Neural cell (in vitro differentiated cells): ENCODE measurements around the gene COX6B2. TPM values are rescaled to one million over a fixed set of nuclear protein-coding genes. Genes with fewer than 3 reads are reported as not detected.

Experiments
- H2AFZ ChIP-seq: fragments of 200-600, 300-800 bp; sonication (generic), shearing (Covaris generic); 2 replicates; pipeline ENCODE4 v1.6.0; 2014; ENCODE audit warnings: low read depth, mild to moderate bottlenecking, antibody characterized with exemption, low read length, moderate library complexity
- H3F3A ChIP-seq: fragments of 200-600 bp; shearing (Covaris generic); 2 replicates; pipeline ENCODE4 v1.6.1; 2016; ENCODE audit warnings: mild to moderate bottlenecking, moderate library complexity, mixed read lengths, antibody characterized with exemption, low read length; ENCODE audit not compliant: insufficient read depth, poor library complexity, severe bottlenecking
- H3K27ac ChIP-seq: fragments of 200-600, 300-800 bp; sonication (generic), shearing (Covaris generic); 2 replicates; pipeline ENCODE4 v1.5.1; 2014; ENCODE audit warnings: mild to moderate bottlenecking, low read length, moderate library complexity
- H3K27me3 ChIP-seq: fragments of 300-800, 200-600 bp; sonication (generic), shearing (Covaris generic); 2 replicates; pipeline ENCODE4 v1.6.0; 2014; ENCODE audit warnings: mild to moderate bottlenecking, low read depth, low read length, moderate library complexity; ENCODE audit not compliant: insufficient read depth
- H3K36me3 ChIP-seq: fragments of 300-800, 200-600 bp; sonication (generic), shearing (Covaris generic); 2 replicates; pipeline ENCODE4 v1.5.1; 2014; ENCODE audit warnings: mild to moderate bottlenecking, antibody characterized with exemption, low read length, moderate library complexity; ENCODE audit not compliant: insufficient read depth
- H3K4me2 ChIP-seq: fragments of 300-800, 200-600 bp; sonication (generic), shearing (Covaris generic); 2 replicates; pipeline ENCODE4 v1.6.0; 2014; ENCODE audit warnings: mild to moderate bottlenecking, low read length
- H3K4me3 ChIP-seq: fragments of 300-800, 200-600 bp; sonication (generic), shearing (Covaris generic); 2 replicates; pipeline ENCODE4 v1.5.1; 2014; ENCODE audit warnings: mild to moderate bottlenecking, low read length, moderate library complexity
- H3K79me2 ChIP-seq: fragments of 200-600 bp; shearing (Covaris generic); replicated peaks from 2 replicates; pipeline ENCODE4 v1.6.0; 2014; ENCODE audit warnings: mild to moderate bottlenecking, low read length, moderate library complexity; ENCODE audit not compliant: insufficient read depth
- H3K9ac ChIP-seq: fragments of 300-800, 200-600 bp; sonication (generic), shearing (Covaris generic); 2 replicates; pipeline ENCODE4 v1.6.1; 2016; ENCODE audit warnings: mild to moderate bottlenecking, low read length, mixed read lengths
- H3K9me2 ChIP-seq: fragments of 200-600 bp; shearing (Covaris generic); 2 replicates; pipeline ENCODE4 v1.6.1; 2016; ENCODE audit warnings: mild to moderate bottlenecking, low read length, mixed read lengths; ENCODE audit not compliant: insufficient read depth
- H3K9me3 ChIP-seq: fragments of 200-600, 300-800 bp; sonication (generic), shearing (Covaris generic); 2 replicates; pipeline ENCODE4 v1.6.1; 2016; ENCODE audit warnings: mild to moderate bottlenecking, mixed run types, low read length, moderate library complexity, mixed read lengths
- H4K20me1 ChIP-seq: fragments of 200-600 bp; shearing (Covaris generic); 2 replicates; pipeline ENCODE4 v1.6.1; 2016; ENCODE audit warnings: mild to moderate bottlenecking, mixed run types; ENCODE audit not compliant: insufficient read depth
- EP300 ChIP-seq: fragments of 450-650 bp; conservative IDR thresholded peaks from 2 replicates; pipeline ENCODE4 v1.6.1; 2014; ENCODE audit warnings: antibody characterized with exemption, mild to moderate bottlenecking, moderate library complexity; ENCODE audit not compliant: poor library complexity, severe bottlenecking
- EZH2 ChIP-seq: fragments of 200-600, 300-800 bp; shearing (Covaris generic), sonication (generic); IDR thresholded peaks from 2 replicates; pipeline ENCODE4 v1.6.1; 2014; ENCODE audit warnings: antibody characterized with exemption, low read length, borderline replicate concordance, mild to moderate bottlenecking; ENCODE audit not compliant: insufficient read depth, poor library complexity, severe bottlenecking
- MXI1 ChIP-seq: fragments of 450-650 bp; conservative IDR thresholded peaks from 2 replicates; pipeline ENCODE4 v1.6.1; 2014; ENCODE audit warnings: antibody characterized with exemption, mild to moderate bottlenecking; ENCODE audit not compliant: poor library complexity, severe bottlenecking
- POLR2AphosphoS5 ChIP-seq: IDR thresholded peaks from 2 replicates; pipeline ENCODE4 v1.6.1; 2012
- RAD21 ChIP-seq: fragments of 450-650 bp; conservative IDR thresholded peaks from 2 replicates; pipeline ENCODE4 v1.6.1; 2014; ENCODE audit warnings: antibody characterized with exemption, mild to moderate bottlenecking, moderate library complexity
- REST ChIP-seq: IDR thresholded peaks from 2 replicates; pipeline ENCODE4 v1.6.1; 2012; ENCODE audit warnings: borderline replicate concordance
- SMC3 ChIP-seq: fragments of 450-650 bp; conservative IDR thresholded peaks from 2 replicates; pipeline ENCODE4 v1.6.1; 2014; ENCODE audit warnings: antibody characterized with exemption, mild to moderate bottlenecking, moderate library complexity; ENCODE audit not compliant: poor library complexity
- TAF1 ChIP-seq: IDR thresholded peaks from 2 replicates; pipeline ENCODE4 v1.6.1; 2012; ENCODE audit warnings: low read depth
- polyA plus RNA-seq: library from polyadenylated mRNA; depleted of rRNA; stranded (reverse); fragments of >200 nt; gene quantifications from 2 replicates; pipeline ENCODE4 v1.2.3, GENCODE V29; 2014
- TF ChIP-seq, protein P1 (sequence below): fragments of 450-650 bp; IDR thresholded peaks from 2 replicates; pipeline ENCODE4 v1.5.1; 2014; ENCODE audit warnings: antibody characterized with exemption, mild to moderate bottlenecking, moderate library complexity; ENCODE audit not compliant: poor library complexity, severe bottlenecking

Gene COX6B2
- polyA plus RNA-seq, 1 donor from 2014 or later = 0.17 TPM

GRCh38 chr19:55376241-55376933, 21.9 kb upstream of the COX6B2 start, which contains the start of gene TMEM190:
Gene TMEM190, plus strand, starts transcription at chr19:55376826. Its CDS starts 28 bp downstream, at chr19:55376854.
- H3K4me2 ChIP-seq = no peak within 1 kb of the TSS
- no peaks in the 10 kb centered on the region for H3K27me3 ChIP-seq

GRCh38 chr19:55373993-55374757, 19.7 kb upstream of the COX6B2 start:
- H3K9me3 ChIP-seq = no peaks in the 10 kb centered on the region
- no peak overlapping the region for H3K4me3 ChIP-seq
- no peaks in the 10 kb centered on the region for H3K9me2 ChIP-seq
- no peaks in the 10 kb centered on the region for H3K79me2 ChIP-seq
- peaks cover 19% of the 10 kb centered on the region for H3K27me3 ChIP-seq
- no peak overlapping the region for H3K27ac ChIP-seq
- no peak overlapping the region for H3K4me2 ChIP-seq
- H4K20me1 ChIP-seq = no peaks in the 10 kb centered on the region
- peak overlapping the region; percentile 14 for H3K9ac ChIP-seq
- H2AFZ ChIP-seq = no peak overlapping the region
- H3F3A ChIP-seq = no peaks in the 10 kb centered on the region
- no peaks in the 10 kb centered on the region for H3K36me3 ChIP-seq
- TF ChIP-seq TAF1 (no peak), RAD21 (no peak), MXI1 (no peak), POLR2AphosphoS5 (no peak), REST (no peak), EP300 (no peak), EZH2 (no peak)

More at GRCh38 chr19:55376241-55376933, 21.9 kb upstream of the COX6B2 start, which contains the start of gene TMEM190:
- Histone ChIP-seq H3F3A (no peaks in the 10 kb centered on the region), H3K36me3 (no peaks in the 10 kb centered on the region), H2AFZ (no peak within 1 kb of the TSS), H3K27ac (no peak within 1 kb of the TSS), H3K79me2 (no peaks in the 10 kb centered on the region), H3K9me3 (no peaks in the 10 kb centered on the region), H3K9me2 (no peaks in the 10 kb centered on the region), H3K4me3 (no peak within 1 kb of the TSS), H4K20me1 (no peaks in the 10 kb centered on the region), H3K9ac (no peak within 1 kb of the TSS)
- TF ChIP-seq, protein P1, sequence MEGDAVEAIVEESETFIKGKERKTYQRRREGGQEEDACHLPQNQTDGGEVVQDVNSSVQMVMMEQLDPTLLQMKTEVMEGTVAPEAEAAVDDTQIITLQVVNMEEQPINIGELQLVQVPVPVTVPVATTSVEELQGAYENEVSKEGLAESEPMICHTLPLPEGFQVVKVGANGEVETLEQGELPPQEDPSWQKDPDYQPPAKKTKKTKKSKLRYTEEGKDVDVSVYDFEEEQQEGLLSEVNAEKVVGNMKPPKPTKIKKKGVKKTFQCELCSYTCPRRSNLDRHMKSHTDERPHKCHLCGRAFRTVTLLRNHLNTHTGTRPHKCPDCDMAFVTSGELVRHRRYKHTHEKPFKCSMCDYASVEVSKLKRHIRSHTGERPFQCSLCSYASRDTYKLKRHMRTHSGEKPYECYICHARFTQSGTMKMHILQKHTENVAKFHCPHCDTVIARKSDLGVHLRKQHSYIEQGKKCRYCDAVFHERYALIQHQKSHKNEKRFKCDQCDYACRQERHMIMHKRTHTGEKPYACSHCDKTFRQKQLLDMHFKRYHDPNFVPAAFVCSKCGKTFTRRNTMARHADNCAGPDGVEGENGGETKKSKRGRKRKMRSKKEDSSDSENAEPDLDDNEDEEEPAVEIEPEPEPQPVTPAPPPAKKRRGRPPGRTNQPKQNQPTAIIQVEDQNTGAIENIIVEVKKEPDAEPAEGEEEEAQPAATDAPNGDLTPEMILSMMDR = no peak
- TF ChIP-seq MXI1 (no peak), EP300 (no peak), REST (no peak), RAD21 (no peak), EZH2 (no peak), POLR2AphosphoS5 (no peak), TAF1 (no peak), SMC3 (no peak)
